ENCODE results near the gene DHX58. TPM values are rescaled to one million over a fixed set of nuclear protein-coding genes. Genes with fewer than 3 reads are reported as not detected.

DHX58 gene
- total RNA-seq, 1 donor: 12.1 TPM

GRCh38 chr17:42120161-42120769 lies 7.8 kb upstream of the DHX58 start:
- no peak for DNase-seq (ENCODE audit: low read depth)
- no peak for TF ChIP-seq CTCF (IDR thresholded peaks at IDR 0.05; ENCODE audit: insufficient read depth, low read depth, low read length)
- H3K4me3 ChIP-seq (ENCODE audit: low read depth, low read length): peak overlapping the region; percentile 65

GRCh38 chr17:42119301-42119700 lies 6.8 kb upstream of the DHX58 start:
- DNase-seq (ENCODE audit: low read depth): no peak
- no peak for TF ChIP-seq CTCF (IDR thresholded peaks at IDR 0.05; ENCODE audit: insufficient read depth, low read depth, low read length)
- no peak overlapping the region for H3K4me3 ChIP-seq (ENCODE audit: low read depth, low read length)

GRCh38 chr17:42118545-42118944 lies 6.0 kb upstream of the DHX58 start:
- peak; percentile 54 for TF ChIP-seq CTCF (IDR thresholded peaks at IDR 0.05; ENCODE audit: insufficient read depth, low read depth, low read length)
- DNase-seq (ENCODE audit: low read depth): peak; percentile 34
- H3K4me3 ChIP-seq (ENCODE audit: low read depth, low read length): no peak overlapping the region

- no peak for TF ChIP-seq CTCF (IDR thresholded peaks at IDR 0.05; ENCODE audit: insufficient read depth, low read depth, low read length)
- no peak for DNase-seq (ENCODE audit: low read depth)
These were observed 5.6 kb upstream of the DHX58 start for GRCh38 chr17:42118126-42118510.

GRCh38 chr17:42117397-42118125 lies 5.0 kb upstream of the DHX58 start:
- TF ChIP-seq CTCF (IDR thresholded peaks at IDR 0.05; ENCODE audit: insufficient read depth, low read depth, low read length): no peak
- DNase-seq (ENCODE audit: low read depth): no peak
- H3K4me3 ChIP-seq (ENCODE audit: low read depth, low read length): no peak overlapping the region

More at GRCh38 chr17:42118126-42118510, 5.6 kb upstream of the DHX58 start:
- H3K4me3 ChIP-seq (ENCODE audit: low read depth, low read length): no peak overlapping the region

GRCh38 chr17:42116705-42117396 lies 4.3 kb upstream of the DHX58 start:
- TF ChIP-seq CTCF (IDR thresholded peaks at IDR 0.05; ENCODE audit: insufficient read depth, low read depth, low read length): peak; percentile 81
- DNase-seq (ENCODE audit: low read depth): peak; percentile 84
- H3K4me3 ChIP-seq (ENCODE audit: low read depth, low read length): no peak overlapping the region
